ENCODE data around the gene CSN1S1. TPM values are rescaled to one million over a fixed set of nuclear protein-coding genes. Genes with fewer than 3 reads are reported as not detected.
"Not testable (repeated sequence)": the region's sequence is repeated elsewhere in the genome, so short reads cannot be mapped to it uniquely, and the experiment has no call there.

The CSN1S1 gene
- total RNA-seq, 2 experiments from 2014 or later, result not detected

DNA sequence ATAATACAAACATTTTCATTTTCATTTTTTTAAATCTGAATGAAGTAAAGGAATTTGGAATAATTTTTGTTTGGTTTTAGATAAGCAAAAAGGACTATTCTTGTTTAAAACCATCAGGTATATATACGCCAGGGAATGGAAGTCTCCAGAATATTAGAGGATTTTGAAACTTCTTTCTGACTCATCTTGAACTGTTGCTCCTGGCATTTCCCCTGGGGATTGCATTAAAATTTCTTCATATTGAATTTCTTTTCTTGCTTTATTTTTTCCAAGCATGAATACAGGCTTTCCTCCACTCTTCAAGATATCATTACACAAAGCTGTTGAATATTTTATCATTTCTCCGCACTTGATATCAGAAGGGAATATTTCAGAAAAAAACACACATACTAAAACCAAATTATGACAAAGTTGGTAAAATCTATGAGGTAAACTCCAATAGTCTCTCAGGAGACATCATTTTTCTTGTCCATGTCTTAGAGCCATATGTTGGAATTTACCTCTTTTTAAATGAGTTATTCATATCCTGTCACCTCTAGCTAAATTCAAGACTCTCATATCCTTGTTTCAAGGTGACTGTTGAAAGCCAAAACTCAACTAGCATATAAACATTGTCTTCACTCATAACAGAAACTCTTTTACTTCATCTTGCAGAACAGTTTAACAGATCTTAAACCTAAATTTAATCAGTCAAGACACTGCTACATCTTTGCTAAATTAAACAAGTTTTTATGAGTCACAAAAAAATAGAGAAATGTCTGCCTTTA is 20.7 kb upstream of the CSN1S1 start:
- H3K4me3 ChIP-seq (ENCODE audit: low read length), result no peak overlapping the region
- peaks cover 0 to 3% of the 10 kb centered on the region in 2 experiments for H3K9me3 ChIP-seq (ENCODE audit: control insufficient read depth in 1 of 2, insufficient read depth in 1 of 2, low read length in 2 of 2)
- no peak overlapping the region for H3K27ac ChIP-seq (ENCODE audit: low read depth in 1 of 2, low read length in 2 of 2)
- no peaks in the 10 kb centered on the region for H3K9me3 Mint-ChIP-seq
- H3K36me3 Mint-ChIP-seq (ENCODE audit: low read depth), result no peaks in the 10 kb centered on the region
- ChIA-PET CTCF (no interaction called here), POLR2A (no interaction called here)
- H3K27ac Mint-ChIP-seq, result no peak overlapping the region
- ATAC-seq (ENCODE audit: poor library complexity), result no peak
- TF ChIP-seq, protein P1, sequence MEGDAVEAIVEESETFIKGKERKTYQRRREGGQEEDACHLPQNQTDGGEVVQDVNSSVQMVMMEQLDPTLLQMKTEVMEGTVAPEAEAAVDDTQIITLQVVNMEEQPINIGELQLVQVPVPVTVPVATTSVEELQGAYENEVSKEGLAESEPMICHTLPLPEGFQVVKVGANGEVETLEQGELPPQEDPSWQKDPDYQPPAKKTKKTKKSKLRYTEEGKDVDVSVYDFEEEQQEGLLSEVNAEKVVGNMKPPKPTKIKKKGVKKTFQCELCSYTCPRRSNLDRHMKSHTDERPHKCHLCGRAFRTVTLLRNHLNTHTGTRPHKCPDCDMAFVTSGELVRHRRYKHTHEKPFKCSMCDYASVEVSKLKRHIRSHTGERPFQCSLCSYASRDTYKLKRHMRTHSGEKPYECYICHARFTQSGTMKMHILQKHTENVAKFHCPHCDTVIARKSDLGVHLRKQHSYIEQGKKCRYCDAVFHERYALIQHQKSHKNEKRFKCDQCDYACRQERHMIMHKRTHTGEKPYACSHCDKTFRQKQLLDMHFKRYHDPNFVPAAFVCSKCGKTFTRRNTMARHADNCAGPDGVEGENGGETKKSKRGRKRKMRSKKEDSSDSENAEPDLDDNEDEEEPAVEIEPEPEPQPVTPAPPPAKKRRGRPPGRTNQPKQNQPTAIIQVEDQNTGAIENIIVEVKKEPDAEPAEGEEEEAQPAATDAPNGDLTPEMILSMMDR (IDR thresholded peaks at IDR 0.05), result no peak
- DNase-seq, result no peak
- H3K4me1 ChIP-seq (ENCODE audit: insufficient read depth, low read length), result no peaks in the 10 kb centered on the region
- H3K27me3 Mint-ChIP-seq, result peaks cover 8% of the 10 kb centered on the region
- H3K36me3 ChIP-seq (ENCODE audit: insufficient read depth, low read length), result no peaks in the 10 kb centered on the region
- no peak overlapping the region for H3K4me3 Mint-ChIP-seq
- H3K27me3 ChIP-seq (ENCODE audit: control insufficient read depth in 1 of 2, insufficient read depth in 2 of 2, low read length in 2 of 2), result no peaks in the 10 kb centered on the region
- intact Hi-C loops (cut with DNase I, micrococcal nuclease), result no loop called here
- no peaks in the 10 kb centered on the region for H3K4me1 Mint-ChIP-seq (ENCODE audit: low read depth)

DNA sequence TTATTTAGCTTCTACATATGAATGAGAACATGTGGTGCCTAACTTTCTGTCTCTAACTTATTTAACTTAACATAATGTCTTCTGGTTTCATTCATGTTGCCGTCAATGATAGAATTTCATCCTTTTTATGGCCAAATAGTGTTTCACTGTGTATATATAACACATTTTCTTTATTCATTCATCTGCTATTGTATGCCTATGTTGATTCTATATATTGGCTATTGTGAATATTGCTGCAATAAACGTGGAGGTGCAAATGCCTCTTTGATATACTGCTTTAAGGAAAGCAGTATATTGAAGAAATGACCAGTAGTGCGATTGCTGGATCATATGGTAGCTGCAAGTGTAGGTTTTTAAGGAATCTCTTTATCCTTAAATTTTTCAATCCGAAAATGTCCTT is 10.0 kb upstream of the CSN1S1 start:
- no peak for ATAC-seq (ENCODE audit: poor library complexity)
- Mint-ChIP-seq H3K27me3 (no peaks in the 10 kb centered on the region), H3K9me3 (no peaks in the 10 kb centered on the region), H3K4me1 (ENCODE audit: low read depth) (no peaks in the 10 kb centered on the region), H3K36me3 (ENCODE audit: low read depth) (no peaks in the 10 kb centered on the region), H3K4me3 (no peak overlapping the region), H3K27ac (no peak overlapping the region)
- Histone ChIP-seq H3K4me1 (ENCODE audit: insufficient read depth, low read length) (no peaks in the 10 kb centered on the region), H3K36me3 (ENCODE audit: insufficient read depth, low read length) (no peaks in the 10 kb centered on the region), H3K9me3 (ENCODE audit: control insufficient read depth in 1 of 2, insufficient read depth in 1 of 2, low read length in 2 of 2) (peaks cover 0 to 8% of the 10 kb centered on the region in 2 experiments), H3K27me3 (ENCODE audit: control insufficient read depth in 1 of 2, insufficient read depth in 2 of 2, low read length in 2 of 2) (no peaks in the 10 kb centered on the region), H3K27ac (ENCODE audit: low read depth in 1 of 2, low read length in 2 of 2) (no peak overlapping the region), H3K4me3 (ENCODE audit: low read length) (no peak overlapping the region)
- TF ChIP-seq, protein P1 (IDR thresholded peaks at IDR 0.05), result no peak
- DNase-seq, result no peak
- ChIA-PET POLR2A (no interaction called here), CTCF (no interaction called here)
- intact Hi-C loops (cut with DNase I, micrococcal nuclease), result no loop called here

DNA sequence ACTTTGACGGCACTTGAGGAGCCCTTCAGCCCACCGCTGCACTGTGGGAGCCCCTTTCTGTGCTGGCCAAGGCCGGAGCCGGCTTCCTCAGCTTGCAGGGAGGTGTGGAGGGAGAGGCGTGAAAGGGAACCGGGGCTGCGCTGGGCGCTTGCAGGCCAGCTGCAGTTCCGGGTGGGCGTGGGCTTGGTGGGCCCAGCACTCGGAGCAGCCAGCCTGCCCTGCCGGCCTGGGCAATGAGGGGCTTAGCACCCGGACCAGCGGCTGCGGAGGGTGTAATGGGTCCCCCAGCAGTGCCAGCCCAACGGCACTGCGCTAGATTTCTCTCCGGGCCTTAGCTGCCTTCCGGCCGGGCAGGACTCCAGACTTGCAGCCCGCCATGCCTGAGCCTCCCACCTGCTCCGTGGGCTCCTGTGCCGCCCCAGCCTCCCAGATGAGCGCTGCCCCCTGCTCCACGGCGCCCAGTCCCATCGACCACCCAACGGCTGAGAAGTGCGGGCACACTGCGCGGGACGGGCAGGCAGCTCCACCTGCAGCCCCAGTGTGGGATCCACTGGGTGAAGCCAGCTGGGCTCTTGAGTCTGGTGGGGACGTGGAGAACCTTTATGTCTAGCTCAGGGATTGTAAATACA is 7.0 kb upstream of the CSN1S1 start:
- H3K27ac ChIP-seq (ENCODE audit: low read depth in 1 of 2, low read length in 2 of 2); POLR2A ChIA-PET; H3K4me3 ChIP-seq (ENCODE audit: low read length); ATAC-seq (ENCODE audit: poor library complexity); intact Hi-C loops (cut with DNase I, micrococcal nuclease); H3K36me3 Mint-ChIP-seq (ENCODE audit: low read depth); H3K9me3 ChIP-seq (ENCODE audit: control insufficient read depth in 1 of 2, insufficient read depth in 1 of 2, low read length in 2 of 2); H3K4me3 Mint-ChIP-seq; H3K36me3 ChIP-seq (ENCODE audit: insufficient read depth, low read length); H3K9me3 Mint-ChIP-seq; H3K4me1 Mint-ChIP-seq (ENCODE audit: low read depth); H3K4me1 ChIP-seq (ENCODE audit: insufficient read depth, low read length); H3K27me3 Mint-ChIP-seq; H3K27me3 ChIP-seq (ENCODE audit: control insufficient read depth in 1 of 2, insufficient read depth in 2 of 2, low read length in 2 of 2); CTCF ChIA-PET; H3K27ac Mint-ChIP-seq; DNase-seq: not testable (repeated sequence)
